PC-3 (cell line): ENCODE results near the gene OR52B4.

ENCODE experiments used
- EZH2phosphoT487 ChIP-seq: fragments of 300-600 bp; sonication (generic); IDR thresholded peaks from 2 replicates; pipeline ENCODE4 v1.6.1; 2018; ENCODE audit warnings: mild to moderate bottlenecking, antibody characterized with exemption, low read length, borderline replicate concordance
- TF ChIP-seq, protein P1 (sequence below): fragments of 300-600 bp; sonication (generic); conservative IDR thresholded peaks from 2 replicates; pipeline ENCODE4 v1.5.1; 2017; ENCODE audit warnings: antibody characterized with exemption, low read depth, mild to moderate bottlenecking, low read length

DNA sequence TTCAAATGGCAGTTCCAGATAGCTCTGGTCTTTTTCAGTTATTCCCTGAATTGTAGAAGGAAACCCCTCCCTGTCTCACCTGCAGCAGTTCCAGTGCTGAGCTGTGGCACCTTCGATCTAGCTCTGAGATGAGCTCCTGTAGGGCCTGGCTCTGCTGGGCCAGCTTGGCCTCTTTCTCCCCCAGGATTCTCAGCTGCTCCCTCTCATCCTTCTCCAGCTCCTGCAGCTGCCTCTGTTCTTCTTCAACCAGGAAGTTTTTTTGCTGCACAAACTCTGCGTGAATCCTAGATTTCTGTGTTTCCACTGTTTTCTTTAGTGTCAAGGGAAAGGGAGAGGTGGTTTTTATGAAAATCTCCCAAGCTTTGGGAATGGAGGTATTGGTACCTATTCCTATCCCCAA lies 20.0 kb upstream of the OR52B4 start:
- TF ChIP-seq, protein P1, sequence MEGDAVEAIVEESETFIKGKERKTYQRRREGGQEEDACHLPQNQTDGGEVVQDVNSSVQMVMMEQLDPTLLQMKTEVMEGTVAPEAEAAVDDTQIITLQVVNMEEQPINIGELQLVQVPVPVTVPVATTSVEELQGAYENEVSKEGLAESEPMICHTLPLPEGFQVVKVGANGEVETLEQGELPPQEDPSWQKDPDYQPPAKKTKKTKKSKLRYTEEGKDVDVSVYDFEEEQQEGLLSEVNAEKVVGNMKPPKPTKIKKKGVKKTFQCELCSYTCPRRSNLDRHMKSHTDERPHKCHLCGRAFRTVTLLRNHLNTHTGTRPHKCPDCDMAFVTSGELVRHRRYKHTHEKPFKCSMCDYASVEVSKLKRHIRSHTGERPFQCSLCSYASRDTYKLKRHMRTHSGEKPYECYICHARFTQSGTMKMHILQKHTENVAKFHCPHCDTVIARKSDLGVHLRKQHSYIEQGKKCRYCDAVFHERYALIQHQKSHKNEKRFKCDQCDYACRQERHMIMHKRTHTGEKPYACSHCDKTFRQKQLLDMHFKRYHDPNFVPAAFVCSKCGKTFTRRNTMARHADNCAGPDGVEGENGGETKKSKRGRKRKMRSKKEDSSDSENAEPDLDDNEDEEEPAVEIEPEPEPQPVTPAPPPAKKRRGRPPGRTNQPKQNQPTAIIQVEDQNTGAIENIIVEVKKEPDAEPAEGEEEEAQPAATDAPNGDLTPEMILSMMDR: no peak
- TF ChIP-seq EZH2phosphoT487: no peak
